ENCODE measurements around the gene CHM.

CHM gene

DNA sequence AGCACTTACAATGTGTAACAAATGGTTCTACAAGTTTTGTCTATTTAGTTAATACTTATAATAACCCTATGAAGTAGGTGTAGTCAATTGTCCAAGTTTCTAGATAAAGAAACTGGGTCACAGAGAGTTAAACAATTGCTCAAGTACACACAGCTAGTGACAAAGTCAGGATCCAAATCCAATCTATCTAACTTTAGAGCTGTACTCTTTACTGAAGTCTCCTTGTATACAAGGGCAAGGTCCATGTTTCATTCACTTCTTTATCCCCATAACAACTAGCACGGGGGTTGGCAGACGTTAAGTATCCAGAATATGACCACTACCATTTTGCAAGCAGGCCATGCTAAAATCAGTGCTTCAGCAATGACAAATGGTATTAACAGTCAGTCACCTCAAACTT, 141.0 kb downstream of the CHM start:
- WGBS, result 94% methylated on average over 2 of the region's 2 CpGs
- H3K27ac ChIP-seq (ENCODE audit: low read depth, low read length), result no peak overlapping the region
- no peaks in the 10 kb centered on the region for H3K27me3 ChIP-seq (ENCODE audit: insufficient read depth, low read length)
- no peaks in the 10 kb centered on the region for H3K9me3 ChIP-seq (ENCODE audit: insufficient read depth, low read depth, low read length)
- H3K4me3 ChIP-seq (ENCODE audit: low read length), result no peak overlapping the region
- H3K36me3 ChIP-seq (ENCODE audit: insufficient read depth, low read length), result peaks cover 4% of the 10 kb centered on the region; the same call in 1 of the 2 replicates
- H3K4me1 ChIP-seq (ENCODE audit: insufficient read depth, low read length), result no peaks in the 10 kb centered on the region
- H3K9ac ChIP-seq (ENCODE audit: low read depth, low read length), result no peak overlapping the region

DNA sequence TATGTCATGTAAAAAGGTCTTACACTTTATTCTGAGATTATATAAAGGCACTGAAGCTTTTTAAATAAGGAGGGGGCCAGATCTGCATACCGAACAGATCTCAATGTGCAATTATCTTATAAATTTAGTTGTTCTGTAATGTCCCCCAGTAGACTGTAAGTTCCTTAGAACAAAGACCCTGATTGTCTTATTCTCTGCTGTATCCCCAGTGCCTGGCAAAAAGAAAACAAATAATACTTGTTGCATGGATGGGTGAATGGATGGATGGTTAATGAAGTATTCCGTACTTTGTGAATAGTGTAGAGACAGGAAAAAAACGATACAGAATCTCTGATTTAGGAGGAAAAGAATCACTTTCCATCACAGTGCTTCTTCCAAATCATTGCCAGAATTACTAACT, 141.5 kb downstream of the CHM start:
- H3K4me1 ChIP-seq (ENCODE audit: insufficient read depth, low read length), result no peaks in the 10 kb centered on the region
- WGBS, result 100% methylated on average over 2 of the region's 3 CpGs
- no peaks in the 10 kb centered on the region for H3K9me3 ChIP-seq (ENCODE audit: insufficient read depth, low read depth, low read length)
- no peak overlapping the region for H3K4me3 ChIP-seq (ENCODE audit: low read length)
- H3K36me3 ChIP-seq (ENCODE audit: insufficient read depth, low read length), result peaks cover 4% of the 10 kb centered on the region; the same call in 1 of the 2 replicates
- no peak overlapping the region for H3K9ac ChIP-seq (ENCODE audit: low read depth, low read length)
- no peaks in the 10 kb centered on the region for H3K27me3 ChIP-seq (ENCODE audit: insufficient read depth, low read length)
- H3K27ac ChIP-seq (ENCODE audit: low read depth, low read length), result no peak overlapping the region

DNA sequence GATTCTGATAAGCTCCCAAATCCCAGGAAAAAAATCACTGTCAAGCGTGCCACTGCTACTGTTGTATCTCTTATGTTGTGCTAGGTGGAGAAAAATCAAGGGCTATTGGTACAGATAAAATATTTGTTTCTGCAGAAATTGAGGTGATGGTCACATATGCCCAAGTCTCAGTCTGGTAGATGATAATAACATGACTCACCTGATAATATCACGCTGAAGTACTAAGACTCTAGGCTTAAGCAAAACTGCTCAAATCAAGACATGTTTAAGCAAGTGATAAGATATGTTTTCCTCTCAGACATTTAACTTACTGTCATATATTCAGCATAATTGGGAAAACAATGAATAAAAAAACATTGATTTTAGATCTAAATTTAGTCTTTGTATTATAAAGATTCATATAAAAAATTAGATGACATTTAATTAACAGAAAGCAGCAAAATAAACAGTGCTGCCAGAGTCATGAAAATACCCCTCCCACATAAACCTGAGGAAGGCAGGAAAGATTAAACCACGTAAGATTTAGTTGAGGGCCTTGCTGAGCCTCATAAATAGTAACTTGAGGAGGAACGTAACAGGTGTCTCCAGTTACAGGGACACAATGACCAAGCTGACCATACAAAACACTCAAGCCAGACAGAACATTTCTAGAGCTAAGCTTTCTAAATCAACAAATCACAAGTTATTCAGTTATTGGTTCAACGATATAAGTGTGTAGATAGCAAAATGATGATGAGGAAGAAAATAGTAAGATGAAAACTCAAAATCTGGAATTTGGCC, 143.5 kb downstream of the CHM start:
- WGBS, result 90% methylated on average over 2 of the region's 5 CpGs
- no peak overlapping the region for H3K4me3 ChIP-seq (ENCODE audit: low read length)
- no peaks in the 10 kb centered on the region for H3K9me3 ChIP-seq (ENCODE audit: insufficient read depth, low read depth, low read length)
- H3K27ac ChIP-seq (ENCODE audit: low read depth, low read length), result no peak overlapping the region
- no peaks in the 10 kb centered on the region for H3K36me3 ChIP-seq (ENCODE audit: insufficient read depth, low read length)
- H3K4me1 ChIP-seq (ENCODE audit: insufficient read depth, low read length), result no peaks in the 10 kb centered on the region
- no peak overlapping the region for H3K9ac ChIP-seq (ENCODE audit: low read depth, low read length)
- H3K27me3 ChIP-seq (ENCODE audit: insufficient read depth, low read length), result no peaks in the 10 kb centered on the region

DNA sequence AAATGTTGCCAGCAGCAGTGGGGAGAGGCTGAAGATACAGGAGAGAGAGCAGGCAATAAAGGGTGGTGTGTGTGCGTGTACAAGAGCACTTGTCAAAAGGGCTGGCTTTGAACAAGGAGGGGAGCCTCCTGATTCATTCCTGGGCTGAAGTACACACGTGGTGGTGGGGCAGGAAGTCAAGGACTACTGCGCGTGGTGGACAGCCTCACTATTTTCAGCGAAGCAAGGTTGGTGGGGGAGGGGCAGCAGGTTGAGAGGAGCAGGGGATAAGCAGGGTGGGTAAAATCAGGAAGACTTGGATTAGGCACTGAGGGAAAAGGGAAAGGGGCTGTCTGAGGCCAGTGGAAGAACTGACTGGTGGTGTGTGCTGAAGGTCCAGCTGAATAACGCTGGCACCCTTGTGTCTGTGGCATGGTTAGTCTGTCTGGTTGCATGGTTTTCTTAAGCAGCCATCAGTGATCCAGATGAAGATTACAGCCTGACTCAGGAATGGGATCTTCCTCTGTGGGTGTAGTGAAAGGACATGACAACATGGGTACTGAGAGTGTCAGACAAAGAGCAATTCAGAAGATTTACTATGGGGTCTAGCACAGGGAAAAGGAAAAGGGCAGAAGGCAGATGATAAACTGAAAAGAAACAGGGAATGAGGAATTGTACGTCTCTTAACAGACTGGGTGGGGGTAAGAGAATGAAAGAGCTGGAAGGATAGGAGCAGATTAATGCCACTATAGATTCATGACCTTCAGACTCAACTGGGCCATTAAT, 149.8 kb downstream of the CHM start:
- Histone ChIP-seq H3K27me3 (ENCODE audit: insufficient read depth, low read length) (no peaks in the 10 kb centered on the region), H3K4me3 (ENCODE audit: low read length) (no peak overlapping the region), H3K36me3 (ENCODE audit: insufficient read depth, low read length) (peaks cover 14% of the 10 kb centered on the region; the same call in 1 of the 2 replicates), H3K9ac (ENCODE audit: low read depth, low read length) (no peak overlapping the region), H3K27ac (ENCODE audit: low read depth, low read length) (no peak overlapping the region), H3K9me3 (ENCODE audit: insufficient read depth, low read depth, low read length) (no peaks in the 10 kb centered on the region), H3K4me1 (ENCODE audit: insufficient read depth, low read length) (no peaks in the 10 kb centered on the region)
- 91% methylated on average over 7 of the region's 7 CpGs for WGBS

DNA sequence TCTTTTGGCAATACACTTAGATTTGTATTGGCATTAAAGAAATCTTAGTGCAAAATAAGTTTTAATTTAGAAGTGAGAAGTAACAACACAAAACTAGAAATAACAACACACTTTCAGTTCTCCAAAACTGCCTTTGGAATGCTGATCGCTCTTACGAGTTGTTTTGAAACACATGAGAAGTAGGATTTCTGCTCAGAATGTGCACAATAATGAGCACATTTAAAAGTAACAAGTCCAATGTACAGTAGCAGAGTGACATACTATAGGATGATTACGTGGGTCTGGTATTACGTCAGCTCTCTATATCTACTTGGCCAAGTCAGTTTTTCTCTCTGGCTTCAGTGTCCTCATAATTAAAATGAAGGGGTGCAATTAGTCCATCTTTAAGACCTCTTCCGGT, 164.8 kb downstream of the CHM start:
- H3K9ac ChIP-seq (ENCODE audit: low read depth, low read length), result no peak overlapping the region
- H3K36me3 ChIP-seq (ENCODE audit: insufficient read depth, low read length), result 0 out of 2 replicates have a peak, but pooled peaks cover 3% of the 10 kb centered on the region
- no peak overlapping the region for H3K27ac ChIP-seq (ENCODE audit: low read depth, low read length)
- no peak overlapping the region for H3K4me3 ChIP-seq (ENCODE audit: low read length)
- 98% methylated on average over 5 of the region's 5 CpGs for WGBS
- H3K9me3 ChIP-seq (ENCODE audit: insufficient read depth, low read depth, low read length), result no peaks in the 10 kb centered on the region
- H3K27me3 ChIP-seq (ENCODE audit: insufficient read depth, low read length), result no peaks in the 10 kb centered on the region
- H3K4me1 ChIP-seq (ENCODE audit: insufficient read depth, low read length), result no peaks in the 10 kb centered on the region

DNA sequence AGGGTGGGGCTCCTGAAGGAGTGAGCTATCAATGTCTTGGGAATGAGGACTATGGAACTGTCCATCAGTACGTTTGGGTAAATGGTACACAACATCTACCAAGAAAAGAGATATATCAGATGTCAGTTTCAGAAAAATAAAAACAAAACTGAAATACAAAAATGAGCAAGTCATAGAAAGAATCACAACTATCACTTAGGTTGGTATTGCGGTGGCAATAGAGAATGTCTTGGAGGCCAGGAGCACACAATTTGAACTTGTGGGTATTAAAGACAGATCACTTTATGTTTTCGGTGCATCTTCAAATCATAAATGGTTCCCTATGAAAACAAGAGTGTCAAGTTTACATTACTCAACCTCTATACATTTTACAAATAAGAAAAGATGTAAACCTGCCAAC, 176.8 kb downstream of the CHM start:
- H3K9me3 ChIP-seq (ENCODE audit: insufficient read depth, low read depth, low read length), result no peaks in the 10 kb centered on the region
- H3K36me3 ChIP-seq (ENCODE audit: insufficient read depth, low read length), result peaks cover 15% of the 10 kb centered on the region; the same call in 1 of the 2 replicates

DNA sequence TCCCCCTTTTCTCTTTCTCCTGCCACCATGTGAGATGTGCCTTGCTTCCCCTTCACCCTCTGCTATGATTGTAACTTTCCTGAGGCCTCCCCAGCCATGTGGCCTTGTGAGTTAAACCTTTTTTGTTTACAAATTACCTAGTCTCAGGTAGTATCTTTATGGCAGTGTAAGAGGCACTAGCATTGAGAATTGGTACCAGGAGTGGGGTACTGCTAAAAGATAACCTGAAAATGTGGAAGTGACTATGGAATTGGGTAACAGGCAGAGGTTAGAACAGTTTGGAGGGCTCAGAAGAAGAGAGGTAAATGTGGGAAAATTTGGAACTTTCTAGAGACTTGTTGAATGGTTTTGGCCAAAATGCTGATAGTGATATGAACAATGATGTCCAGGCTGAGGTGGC, 182.0 kb downstream of the CHM start:
- Histone ChIP-seq H3K9me3 (ENCODE audit: insufficient read depth, low read depth, low read length) (no peaks in the 10 kb centered on the region), H3K4me1 (ENCODE audit: insufficient read depth, low read length) (no peaks in the 10 kb centered on the region), H3K4me3 (ENCODE audit: low read length) (no peak overlapping the region), H3K36me3 (ENCODE audit: insufficient read depth, low read length) (peaks cover 24% of the 10 kb centered on the region; the same call in 1 of the 2 replicates), H3K27ac (ENCODE audit: low read depth, low read length) (no peak overlapping the region), H3K27me3 (ENCODE audit: insufficient read depth, low read length) (no peaks in the 10 kb centered on the region), H3K9ac (ENCODE audit: low read depth, low read length) (no peak overlapping the region)

More for the DNA sequence above, 176.8 kb downstream of the CHM start:
- H3K4me1 ChIP-seq (ENCODE audit: insufficient read depth, low read length), result no peaks in the 10 kb centered on the region
- no peak overlapping the region for H3K9ac ChIP-seq (ENCODE audit: low read depth, low read length)
- 100% methylated on average over 1 of the region's 3 CpGs for WGBS
- H3K27ac ChIP-seq (ENCODE audit: low read depth, low read length), result no peak overlapping the region
- no peak overlapping the region for H3K4me3 ChIP-seq (ENCODE audit: low read length)
- H3K27me3 ChIP-seq (ENCODE audit: insufficient read depth, low read length), result no peaks in the 10 kb centered on the region

DNA sequence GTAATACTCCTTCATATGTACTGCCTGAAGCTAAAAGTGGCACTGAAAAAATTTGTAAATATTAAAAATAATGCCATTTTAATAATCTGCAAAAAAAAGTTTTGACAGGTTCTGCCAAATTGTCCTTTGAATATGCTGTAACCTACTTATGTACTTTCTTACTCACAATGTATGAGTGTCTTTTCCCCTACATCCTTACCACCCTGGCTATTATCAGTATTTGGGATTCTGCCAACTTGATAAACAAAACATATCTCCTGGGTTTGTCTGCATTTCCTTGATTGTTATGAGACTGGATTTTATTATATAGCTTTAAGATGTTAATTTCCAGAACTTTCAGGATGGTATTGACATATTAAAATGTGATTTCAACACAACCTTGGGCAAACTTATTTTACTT, 187.9 kb downstream of the CHM start:
- Histone ChIP-seq H3K9me3 (ENCODE audit: insufficient read depth, low read depth, low read length) (no peaks in the 10 kb centered on the region), H3K9ac (ENCODE audit: low read depth, low read length) (no peak overlapping the region)

DNA sequence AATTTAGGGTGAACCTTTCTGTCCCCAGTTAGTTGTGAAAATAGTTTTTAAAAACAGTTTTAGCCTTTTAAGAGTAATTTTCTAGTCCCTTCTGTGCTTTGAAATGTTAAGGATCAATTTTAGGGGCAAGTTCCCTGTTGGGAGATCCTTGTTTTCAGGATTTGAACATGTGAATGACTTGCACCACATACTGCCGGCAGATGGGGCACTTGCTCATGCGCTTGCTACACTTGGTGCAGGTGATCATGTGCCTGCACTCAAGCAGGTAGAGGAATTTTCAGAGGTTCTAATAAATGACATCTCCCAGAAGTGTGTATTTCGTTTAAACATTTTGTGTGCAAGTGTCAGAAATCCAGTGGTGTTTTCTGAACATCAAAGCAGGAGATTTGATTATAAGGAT, 195.9 kb downstream of the CHM start:
- no peaks in the 10 kb centered on the region for H3K36me3 ChIP-seq (ENCODE audit: insufficient read depth, low read length)
- 56% methylated on average over 3 of the region's 3 CpGs for WGBS
- H3K4me1 ChIP-seq (ENCODE audit: insufficient read depth, low read length), result no peaks in the 10 kb centered on the region
- no peak overlapping the region for H3K27ac ChIP-seq (ENCODE audit: low read depth, low read length)
- no peaks in the 10 kb centered on the region for H3K9me3 ChIP-seq (ENCODE audit: insufficient read depth, low read depth, low read length)
- no peaks in the 10 kb centered on the region for H3K27me3 ChIP-seq (ENCODE audit: insufficient read depth, low read length)
- H3K4me3 ChIP-seq (ENCODE audit: low read length), result no peak overlapping the region
- no peak overlapping the region for H3K9ac ChIP-seq (ENCODE audit: low read depth, low read length)

More for the DNA sequence above, 187.9 kb downstream of the CHM start:
- H3K27me3 ChIP-seq (ENCODE audit: insufficient read depth, low read length), result no peaks in the 10 kb centered on the region
- no peaks in the 10 kb centered on the region for H3K4me1 ChIP-seq (ENCODE audit: insufficient read depth, low read length)
- no peak overlapping the region for H3K4me3 ChIP-seq (ENCODE audit: low read length)
- H3K27ac ChIP-seq (ENCODE audit: low read depth, low read length), result no peak overlapping the region
- peaks cover 10% of the 10 kb centered on the region; the same call in 1 of the 2 replicates for H3K36me3 ChIP-seq (ENCODE audit: insufficient read depth, low read length)

DNA sequence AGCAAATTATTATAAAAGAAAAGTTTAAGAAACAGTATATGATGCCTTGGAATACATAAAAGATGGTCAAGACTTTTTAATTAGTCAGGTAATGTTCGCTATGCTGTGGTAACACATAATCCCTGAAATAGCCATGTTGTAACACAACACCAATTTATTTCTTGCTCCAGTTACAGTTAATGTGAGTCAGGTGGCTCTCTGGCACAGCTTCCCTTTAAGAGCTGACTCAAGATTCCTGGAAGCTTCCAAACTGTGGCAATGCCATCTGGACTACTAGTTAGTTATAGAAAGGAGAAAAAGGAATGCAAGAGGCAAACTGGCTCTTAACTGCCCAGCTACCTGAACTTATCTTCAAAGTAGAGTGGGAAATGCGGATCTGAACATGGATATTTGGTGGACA, 210.5 kb downstream of the CHM start:
- 100% methylated on average over 1 of the region's 2 CpGs for WGBS
- Histone ChIP-seq H3K27me3 (ENCODE audit: insufficient read depth, low read length) (no peaks in the 10 kb centered on the region), H3K9me3 (ENCODE audit: insufficient read depth, low read depth, low read length) (no peaks in the 10 kb centered on the region), H3K36me3 (ENCODE audit: insufficient read depth, low read length) (no peaks in the 10 kb centered on the region), H3K9ac (ENCODE audit: low read depth, low read length) (no peak overlapping the region), H3K4me3 (ENCODE audit: low read length) (no peak overlapping the region), H3K4me1 (ENCODE audit: insufficient read depth, low read length) (no peaks in the 10 kb centered on the region), H3K27ac (ENCODE audit: low read depth, low read length) (no peak overlapping the region)

DNA sequence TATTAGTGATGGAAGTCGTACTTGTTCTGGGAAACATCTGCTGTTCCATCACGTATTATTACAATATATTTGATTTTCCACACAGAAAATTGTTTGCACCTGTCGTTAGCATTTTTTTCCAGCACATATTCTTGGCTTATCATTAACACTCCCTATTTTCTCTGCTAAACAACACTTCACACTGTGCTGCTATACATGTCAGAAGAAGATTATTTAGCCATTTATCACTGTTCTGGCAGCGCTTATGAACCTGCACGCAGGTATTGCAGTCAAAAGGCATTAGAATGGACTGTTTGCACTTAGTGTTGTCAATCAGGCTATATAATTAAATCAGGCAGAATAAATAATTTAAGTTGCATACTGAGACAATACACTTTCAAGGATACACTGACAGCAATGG, 218.6 kb downstream of the CHM start:
- H3K27ac ChIP-seq (ENCODE audit: low read depth, low read length), result no peak overlapping the region
- no peaks in the 10 kb centered on the region for H3K27me3 ChIP-seq (ENCODE audit: insufficient read depth, low read length)
- no peaks in the 10 kb centered on the region for H3K9me3 ChIP-seq (ENCODE audit: insufficient read depth, low read depth, low read length)
- H3K36me3 ChIP-seq (ENCODE audit: insufficient read depth, low read length), result no peaks in the 10 kb centered on the region
- H3K9ac ChIP-seq (ENCODE audit: low read depth, low read length), result no peak overlapping the region
- H3K4me3 ChIP-seq (ENCODE audit: low read length), result no peak overlapping the region
- no peaks in the 10 kb centered on the region for H3K4me1 ChIP-seq (ENCODE audit: insufficient read depth, low read length)
- 96% methylated on average over 4 of the region's 5 CpGs for WGBS

Data from HUES64 (cell line).